ENCODE measurements around the gene HBP1. TPM values are rescaled to one million over a fixed set of nuclear protein-coding genes. Genes with fewer than 3 reads are reported as not detected.

The HBP1 gene
- polyA plus RNA-seq, 1 donor from 2014 or later: 37.7 TPM

DNA sequence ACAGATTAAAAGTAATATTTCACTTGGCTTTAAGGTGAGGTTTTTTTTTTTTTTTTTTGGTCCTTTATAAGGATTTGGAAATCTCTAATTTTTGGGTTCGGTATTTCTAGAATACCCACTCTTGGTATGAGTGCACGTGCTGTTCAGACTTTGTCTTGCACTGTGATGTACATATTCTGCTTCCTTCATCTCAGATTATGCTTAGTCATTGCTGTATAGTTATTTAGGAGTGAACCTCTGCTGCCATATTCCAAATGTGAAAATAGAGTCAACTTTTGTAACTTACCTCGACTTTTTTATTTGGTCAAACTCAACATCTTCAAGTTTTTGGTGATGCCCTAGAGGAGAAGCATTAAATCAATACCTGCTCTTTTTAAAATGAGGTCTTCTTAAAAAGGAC is 40.1 kb upstream of the HBP1 start:
- Histone ChIP-seq H3K4me2 (ENCODE audit: low read length) (no peak overlapping the region), H3K27me3 (ENCODE audit: insufficient read depth, low read depth, low read length) (no peaks in the 10 kb centered on the region), H3K9me2 (ENCODE audit: insufficient read depth, low read length) (no peaks in the 10 kb centered on the region), H3K9ac (ENCODE audit: low read length) (no peak overlapping the region), H3K9me3 (ENCODE audit: low read length) (no peaks in the 10 kb centered on the region), H4K20me1 (ENCODE audit: insufficient read depth) (no peaks in the 10 kb centered on the region), H3K27ac (ENCODE audit: low read length) (no peak overlapping the region), H3K79me2 (replicated peaks; ENCODE audit: insufficient read depth, low read length) (no peaks in the 10 kb centered on the region), H3F3A (ENCODE audit: insufficient read depth, low read length, poor library complexity, severe bottlenecking) (no peaks in the 10 kb centered on the region), H3K36me3 (ENCODE audit: insufficient read depth, low read length) (no peaks in the 10 kb centered on the region), H2AFZ (ENCODE audit: low read depth, low read length) (no peak overlapping the region), H3K4me3 (ENCODE audit: low read length) (no peak overlapping the region)
- TF ChIP-seq EZH2 (IDR thresholded peaks at IDR 0.05; ENCODE audit: borderline replicate concordance, insufficient read depth, low read length, poor library complexity, severe bottlenecking) (no peak), MXI1 (conservative IDR thresholded peaks at IDR 0.05; ENCODE audit: poor library complexity, severe bottlenecking) (no peak), SMC3 (conservative IDR thresholded peaks at IDR 0.05; ENCODE audit: poor library complexity) (no peak), RAD21 (conservative IDR thresholded peaks at IDR 0.05) (no peak), CTCF (IDR thresholded peaks at IDR 0.05; ENCODE audit: poor library complexity, severe bottlenecking) (no peak), POLR2AphosphoS5 (IDR thresholded peaks at IDR 0.05) (no peak)

- Histone ChIP-seq H3K4me2 (ENCODE audit: low read length) (no peak overlapping the region), H3K9me2 (ENCODE audit: insufficient read depth, low read length) (no peaks in the 10 kb centered on the region), H4K20me1 (ENCODE audit: insufficient read depth) (no peaks in the 10 kb centered on the region), H3K36me3 (ENCODE audit: insufficient read depth, low read length) (no peaks in the 10 kb centered on the region), H3K9me3 (ENCODE audit: low read length) (no peaks in the 10 kb centered on the region), H3K4me3 (ENCODE audit: low read length) (no peak overlapping the region), H3K9ac (ENCODE audit: low read length) (no peak overlapping the region), H3F3A (ENCODE audit: insufficient read depth, low read length, poor library complexity, severe bottlenecking) (no peaks in the 10 kb centered on the region), H3K27me3 (ENCODE audit: insufficient read depth, low read depth, low read length) (no peaks in the 10 kb centered on the region), H3K27ac (ENCODE audit: low read length) (no peak overlapping the region), H3K79me2 (replicated peaks; ENCODE audit: insufficient read depth, low read length) (no peaks in the 10 kb centered on the region), H2AFZ (ENCODE audit: low read depth, low read length) (no peak overlapping the region)
- no peak for TF ChIP-seq MXI1 (conservative IDR thresholded peaks at IDR 0.05; ENCODE audit: poor library complexity, severe bottlenecking)
- no peak for TF ChIP-seq RAD21 (conservative IDR thresholded peaks at IDR 0.05)
- TF ChIP-seq TAF1 (IDR thresholded peaks at IDR 0.05; ENCODE audit: low read depth): no peak
- no peak for TF ChIP-seq EZH2 (IDR thresholded peaks at IDR 0.05; ENCODE audit: borderline replicate concordance, insufficient read depth, low read length, poor library complexity, severe bottlenecking)
- TF ChIP-seq POLR2AphosphoS5 (IDR thresholded peaks at IDR 0.05): no peak
- no peak for TF ChIP-seq SMC3 (conservative IDR thresholded peaks at IDR 0.05; ENCODE audit: poor library complexity)
These were observed 38.1 kb upstream of the HBP1 start for GRCh38 chr7:107130487-107131220.

GRCh38 chr7:107133396-107133795 is 35.4 kb upstream of the HBP1 start:
- TF ChIP-seq CTCF (IDR thresholded peaks at IDR 0.05; ENCODE audit: poor library complexity, severe bottlenecking) (no peak), EZH2 (IDR thresholded peaks at IDR 0.05; ENCODE audit: borderline replicate concordance, insufficient read depth, low read length, poor library complexity, severe bottlenecking) (no peak), RAD21 (conservative IDR thresholded peaks at IDR 0.05) (no peak), MXI1 (conservative IDR thresholded peaks at IDR 0.05; ENCODE audit: poor library complexity, severe bottlenecking) (no peak), TAF1 (IDR thresholded peaks at IDR 0.05; ENCODE audit: low read depth) (no peak), EP300 (conservative IDR thresholded peaks at IDR 0.05; ENCODE audit: poor library complexity, severe bottlenecking) (no peak), SMC3 (conservative IDR thresholded peaks at IDR 0.05; ENCODE audit: poor library complexity) (no peak), POLR2AphosphoS5 (IDR thresholded peaks at IDR 0.05) (no peak)
- TF ChIP-seq, protein P1, sequence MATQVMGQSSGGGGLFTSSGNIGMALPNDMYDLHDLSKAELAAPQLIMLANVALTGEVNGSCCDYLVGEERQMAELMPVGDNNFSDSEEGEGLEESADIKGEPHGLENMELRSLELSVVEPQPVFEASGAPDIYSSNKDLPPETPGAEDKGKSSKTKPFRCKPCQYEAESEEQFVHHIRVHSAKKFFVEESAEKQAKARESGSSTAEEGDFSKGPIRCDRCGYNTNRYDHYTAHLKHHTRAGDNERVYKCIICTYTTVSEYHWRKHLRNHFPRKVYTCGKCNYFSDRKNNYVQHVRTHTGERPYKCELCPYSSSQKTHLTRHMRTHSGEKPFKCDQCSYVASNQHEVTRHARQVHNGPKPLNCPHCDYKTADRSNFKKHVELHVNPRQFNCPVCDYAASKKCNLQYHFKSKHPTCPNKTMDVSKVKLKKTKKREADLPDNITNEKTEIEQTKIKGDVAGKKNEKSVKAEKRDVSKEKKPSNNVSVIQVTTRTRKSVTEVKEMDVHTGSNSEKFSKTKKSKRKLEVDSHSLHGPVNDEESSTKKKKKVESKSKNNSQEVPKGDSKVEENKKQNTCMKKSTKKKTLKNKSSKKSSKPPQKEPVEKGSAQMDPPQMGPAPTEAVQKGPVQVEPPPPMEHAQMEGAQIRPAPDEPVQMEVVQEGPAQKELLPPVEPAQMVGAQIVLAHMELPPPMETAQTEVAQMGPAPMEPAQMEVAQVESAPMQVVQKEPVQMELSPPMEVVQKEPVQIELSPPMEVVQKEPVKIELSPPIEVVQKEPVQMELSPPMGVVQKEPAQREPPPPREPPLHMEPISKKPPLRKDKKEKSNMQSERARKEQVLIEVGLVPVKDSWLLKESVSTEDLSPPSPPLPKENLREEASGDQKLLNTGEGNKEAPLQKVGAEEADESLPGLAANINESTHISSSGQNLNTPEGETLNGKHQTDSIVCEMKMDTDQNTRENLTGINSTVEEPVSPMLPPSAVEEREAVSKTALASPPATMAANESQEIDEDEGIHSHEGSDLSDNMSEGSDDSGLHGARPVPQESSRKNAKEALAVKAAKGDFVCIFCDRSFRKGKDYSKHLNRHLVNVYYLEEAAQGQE (IDR thresholded peaks at IDR 0.05; ENCODE audit: borderline replicate concordance): no peak
- H3K4me3 ChIP-seq (ENCODE audit: low read length): no peak overlapping the region
- no peaks in the 10 kb centered on the region for H3K27me3 ChIP-seq (ENCODE audit: insufficient read depth, low read depth, low read length)
- H3K27ac ChIP-seq (ENCODE audit: low read length): peak overlapping the region; percentile 49
- no peaks in the 10 kb centered on the region for H3K79me2 ChIP-seq (replicated peaks; ENCODE audit: insufficient read depth, low read length)
- H3K9ac ChIP-seq (ENCODE audit: low read length): no peak overlapping the region
- no peaks in the 10 kb centered on the region for H3K9me2 ChIP-seq (ENCODE audit: insufficient read depth, low read length)
- no peaks in the 10 kb centered on the region for H3K9me3 ChIP-seq (ENCODE audit: low read length)
- no peaks in the 10 kb centered on the region for H3F3A ChIP-seq (ENCODE audit: insufficient read depth, low read length, poor library complexity, severe bottlenecking)
- no peak overlapping the region for H2AFZ ChIP-seq (ENCODE audit: low read depth, low read length)
- no peaks in the 10 kb centered on the region for H3K36me3 ChIP-seq (ENCODE audit: insufficient read depth, low read length)
- no peaks in the 10 kb centered on the region for H4K20me1 ChIP-seq (ENCODE audit: insufficient read depth)
- no peak overlapping the region for H3K4me2 ChIP-seq (ENCODE audit: low read length)

Data from neural cell (in vitro differentiated cells).